IPS-NIHi11 (cell line): Measurements from ENCODE around the gene SYK.

Experiments
- DNase-seq: peaks from one replicate; pipeline ENCODE4 v3.0.0; 2012; ENCODE audit warnings: mixed read lengths, low spot score

Gene SYK

GRCh38 chr9:90906316-90907055 lies 104.9 kb downstream of the SYK start:
- DNase-seq: no peak

GRCh38 chr9:90907056-90907445 lies 105.4 kb downstream of the SYK start:
- no peak for DNase-seq

GRCh38 chr9:90907790-90908189 lies 106.2 kb downstream of the SYK start:
- DNase-seq: no peak

- DNase-seq: no peak
Observed at GRCh38 chr9:90909225-90909624, 107.6 kb downstream of the SYK start.

DNA sequence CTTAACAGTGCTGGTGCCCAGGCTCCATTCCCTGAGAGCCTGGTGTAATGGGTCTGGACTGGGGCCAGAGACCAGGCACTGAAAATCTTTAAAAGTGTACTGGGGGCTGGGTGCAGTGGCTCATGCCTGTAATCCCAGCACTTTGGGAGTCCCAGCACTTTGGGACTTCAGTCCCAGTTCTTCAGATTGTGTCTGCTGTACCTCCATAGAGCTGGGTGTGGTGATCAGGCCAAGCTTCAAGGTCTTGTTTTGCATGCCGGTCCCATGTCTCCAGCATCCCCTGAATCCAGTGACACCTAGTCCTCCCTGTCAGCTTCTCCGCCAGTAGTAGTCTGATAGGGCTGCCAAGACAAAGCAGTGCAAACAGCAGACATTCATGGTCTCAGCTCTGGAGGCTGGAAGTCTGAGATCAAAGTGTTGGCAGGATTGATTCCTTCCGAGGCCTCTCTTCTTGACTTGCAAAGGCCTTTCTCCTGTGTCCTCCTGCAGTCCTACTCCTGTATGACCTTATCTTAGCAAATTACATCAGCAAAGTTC lies 108.2 kb downstream of the SYK start:
- DNase-seq: no peak

GRCh38 chr9:90914196-90914595 lies 112.6 kb downstream of the SYK start:
- no peak for DNase-seq

GRCh38 chr9:90914868-90915483 lies 113.4 kb downstream of the SYK start:
- DNase-seq: peak; percentile 96

- DNase-seq: peak; percentile 79
Observed at GRCh38 chr9:90915693-90916092, 114.1 kb downstream of the SYK start.

GRCh38 chr9:90916147-90916734 lies 114.6 kb downstream of the SYK start:
- DNase-seq: no peak

- no peak for DNase-seq
Observed at GRCh38 chr9:90919883-90920282, 118.3 kb downstream of the SYK start.

GRCh38 chr9:90921104-90921503 lies 119.5 kb downstream of the SYK start:
- no peak for DNase-seq

DNA sequence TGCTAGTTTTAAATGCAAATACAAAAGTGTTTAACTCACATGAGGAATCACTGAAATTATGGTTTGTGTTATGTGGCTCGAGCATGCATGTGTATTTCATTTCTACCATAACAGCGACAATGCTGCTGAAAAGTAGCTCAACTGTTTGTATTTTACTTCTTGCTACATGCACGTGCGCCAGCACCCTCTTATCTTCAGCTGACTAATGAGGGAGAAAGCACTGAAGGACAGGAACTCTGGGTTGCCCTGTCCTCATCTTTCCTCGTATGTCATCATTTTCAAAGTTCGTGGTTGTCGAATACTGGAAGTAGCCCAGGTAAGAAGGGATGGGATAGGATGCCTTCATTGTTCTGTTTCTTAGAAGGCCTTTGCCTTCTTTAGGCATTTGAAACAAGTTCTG lies 120.3 kb downstream of the SYK start:
- no peak for DNase-seq

GRCh38 chr9:90925581-90926257 lies 124.1 kb downstream of the SYK start:
- DNase-seq: no peak

DNA sequence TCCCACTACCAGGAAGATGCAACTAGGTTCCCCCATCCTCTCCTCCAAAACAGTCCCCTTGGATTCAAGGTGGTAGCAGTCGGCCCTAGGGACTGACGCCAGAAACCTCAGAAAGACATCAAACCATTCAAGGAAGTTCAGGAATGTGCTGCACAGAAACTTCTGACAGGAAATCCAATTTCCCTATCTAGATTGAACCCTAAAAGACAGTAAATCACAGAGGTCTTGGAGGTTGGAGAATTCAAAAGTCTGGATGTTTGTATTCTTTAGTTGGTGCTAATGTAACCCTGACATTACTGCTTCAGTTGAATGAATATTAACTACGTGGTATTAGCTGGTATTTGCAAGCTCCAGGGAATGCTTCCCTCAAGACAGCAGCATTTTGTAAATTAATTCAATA lies 125.3 kb downstream of the SYK start:
- DNase-seq: no peak

DNA sequence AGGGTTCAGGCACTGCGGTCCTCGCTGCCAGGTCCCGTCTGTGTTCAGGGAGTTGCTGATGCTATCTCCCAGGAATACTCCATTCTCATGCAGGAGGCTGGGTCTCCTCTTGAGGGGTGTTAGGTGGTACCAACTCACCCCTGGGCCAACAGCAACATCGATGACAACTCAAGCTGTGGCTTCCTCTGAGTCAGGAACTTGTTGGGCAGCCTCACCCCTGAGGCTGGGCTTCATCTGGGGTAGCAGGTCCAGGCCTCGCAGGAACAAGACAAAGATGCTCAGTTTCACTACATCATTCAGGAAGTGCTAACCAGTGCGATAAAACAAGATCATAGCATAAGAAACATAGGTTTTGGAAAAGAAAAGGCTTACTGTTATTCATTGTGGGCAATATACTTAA lies 125.9 kb downstream of the SYK start:
- no peak for DNase-seq

- no peak for DNase-seq
Observed at GRCh38 chr9:90929626-90930025, 128.0 kb downstream of the SYK start.

DNA sequence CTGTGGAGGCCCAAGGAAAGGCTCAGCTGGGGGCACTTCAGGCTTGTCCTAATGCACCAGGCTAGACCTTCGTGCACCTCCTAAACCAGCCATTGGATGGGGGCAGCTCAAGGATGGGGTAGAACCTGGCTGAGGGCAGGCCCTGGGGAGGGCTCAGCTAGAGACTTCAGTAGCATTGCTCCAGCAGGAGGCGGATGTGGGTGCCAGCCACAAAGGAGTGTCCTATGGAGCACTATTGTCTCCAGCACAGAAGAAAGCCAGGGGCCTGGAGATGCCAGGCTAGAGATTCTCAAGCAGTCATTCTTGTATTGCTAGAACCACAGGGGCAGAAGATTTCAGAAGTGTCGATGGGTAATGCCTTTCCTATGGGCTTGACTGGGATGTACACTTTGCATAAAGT lies 131.8 kb downstream of the SYK start:
- no peak for DNase-seq

DNA sequence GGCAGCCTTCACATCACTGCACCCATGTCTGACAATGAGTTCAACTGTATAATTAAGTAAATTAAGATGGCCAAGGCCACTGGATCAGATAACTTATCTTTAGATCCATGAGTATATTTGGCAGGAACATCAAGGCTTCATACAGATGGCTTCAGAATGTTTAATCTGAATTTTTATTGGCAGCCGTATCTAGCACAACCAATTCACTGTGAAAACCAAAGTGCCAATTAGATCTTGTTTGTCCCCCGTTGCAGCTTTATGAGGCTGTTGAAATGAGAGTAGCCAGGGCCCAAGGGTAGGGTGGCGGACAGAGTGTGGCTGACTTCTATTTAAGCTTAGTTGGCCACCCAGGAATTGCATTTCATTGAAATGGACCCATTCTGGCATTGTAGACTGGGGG lies 137.7 kb downstream of the SYK start:
- DNase-seq: no peak

GRCh38 chr9:90940280-90940679 lies 138.7 kb downstream of the SYK start:
- DNase-seq: no peak

GRCh38 chr9:90941661-90942060 lies 140.0 kb downstream of the SYK start:
- no peak for DNase-seq

- no peak for DNase-seq
Observed at GRCh38 chr9:90942555-90942954, 140.9 kb downstream of the SYK start.

GRCh38 chr9:90943341-90943740 lies 141.7 kb downstream of the SYK start:
- no peak for DNase-seq

GRCh38 chr9:90945336-90945735 lies 143.7 kb downstream of the SYK start:
- no peak for DNase-seq
